ENCODE measurements around the gene RAD23B. TPM values are rescaled to one million over a fixed set of nuclear protein-coding genes. Genes with fewer than 3 reads are reported as not detected.

Gene RAD23B
- total RNA-seq, 1 experiment from 2014 or later = 251 TPM

- no peak for TF ChIP-seq REST (IDR thresholded peaks at IDR 0.05; ENCODE audit: low read depth)
- TF ChIP-seq EGR1 (IDR thresholded peaks at IDR 0.05; ENCODE audit: low read depth) = peak; percentile 71; the same call in 1 of the 2 replicates
- TF ChIP-seq EZH2 (IDR thresholded peaks at IDR 0.05) = no peak
- no peak for TF ChIP-seq EZH2phosphoT487 (IDR thresholded peaks at IDR 0.05; ENCODE audit: borderline replicate concordance)
- peak; percentile 97 for TF ChIP-seq TCF7L2 (IDR thresholded peaks at IDR 0.05; ENCODE audit: borderline replicate concordance, extremely low read depth, insufficient read depth, insufficient read length)
- no peak for TF ChIP-seq ZNF274 (IDR thresholded peaks at IDR 0.05; ENCODE audit: low read depth, low read length)
- peak; percentile 98 for TF ChIP-seq SIN3A (IDR thresholded peaks at IDR 0.05; ENCODE audit: low read depth)
- TF ChIP-seq POLR2A (IDR thresholded peaks at IDR 0.05; ENCODE audit: borderline replicate concordance, extremely low read depth, insufficient read depth, insufficient read length) = no peak
- TF ChIP-seq SP1 (IDR thresholded peaks at IDR 0.05; ENCODE audit: low read depth) = peak; percentile 100
- TF ChIP-seq CEBPB (IDR thresholded peaks at IDR 0.05; ENCODE audit: low read depth) = peak; percentile 97
- TF ChIP-seq ZFX (IDR thresholded peaks at IDR 0.05) = no peak
Observed at GRCh38 chr9:107243742-107244141, 39.3 kb upstream of the RAD23B start (continued).
